CD8-positive, alpha-beta memory T cell (primary cell): ENCODE results near the gene RIMS1. TPM values are rescaled to one million over a fixed set of nuclear protein-coding genes. Genes with fewer than 3 reads are reported as not detected.

Experiments
- CTCF ChIA-PET: fragments of 350-600 bp; sonication (Branson Sonifier 250); formaldehyde crosslinking; loops from one replicate; lab custom pipeline; 2021; ENCODE audit warnings: antibody characterized with exemption; lab: Charles Lee
- POLR2A ChIA-PET: fragments of 350-600 bp; sonication (Branson Sonifier 250); formaldehyde crosslinking; loops from one replicate; lab custom pipeline; 2021; ENCODE audit warnings: antibody characterized with exemption; lab: Charles Lee
- DNase-seq, 5 donors: peaks; one replicate each; pipeline versions ENCODE4 v3.0.0 to v3.0.0-alpha.2; 2020 to 2022; ENCODE audit warnings: mixed read lengths in 1 of 5
- H3K27ac ChIP-seq: one replicate; pipeline ENCODE4 v1.7.0; 2013; ENCODE audit warnings: low read depth, mild to moderate bottlenecking, low read length, moderate library complexity
- H3K27me3 ChIP-seq: 2 replicates; pipeline ENCODE4 v1.7.0; 2013; ENCODE audit warnings: low read length, mild to moderate bottlenecking; ENCODE audit not compliant: insufficient read depth, poor library complexity, severe bottlenecking
- H3K36me3 ChIP-seq: 2 replicates; pipeline ENCODE4 v1.7.0; 2013; ENCODE audit warnings: mild to moderate bottlenecking, low read length, moderate library complexity; ENCODE audit not compliant: insufficient read depth
- H3K4me1 ChIP-seq: 2 replicates; pipeline ENCODE4 v1.7.0; 2013; ENCODE audit warnings: mild to moderate bottlenecking, low read length, moderate library complexity; ENCODE audit not compliant: insufficient read depth
- H3K4me3 ChIP-seq: 2 replicates; pipeline ENCODE4 v1.7.0; 2013; ENCODE audit warnings: mild to moderate bottlenecking, low read length
- H3K9me3 ChIP-seq: 2 replicates; pipeline ENCODE4 v1.7.0; 2013; ENCODE audit warnings: mild to moderate bottlenecking, low read length
- H3K27ac Mint-ChIP-seq, 8 donors: one replicate each; pipeline ENCODE4 v1.8.0; 2020 to 2021; ENCODE audit warnings: mixed read lengths in 8 of 8, mild to moderate bottlenecking in 6 of 8, inconsistent platforms in 3 of 8, moderate library complexity in 3 of 8
- H3K27me3 Mint-ChIP-seq, 2 donors: one replicate each; pipeline ENCODE4 v1.8.0; 2020 to 2021; ENCODE audit warnings: mixed read lengths in 2 of 2, mild to moderate bottlenecking in 1 of 2, moderate library complexity in 1 of 2
- H3K36me3 Mint-ChIP-seq, 3 donors: one replicate each; pipeline ENCODE4 v1.8.0; 2020 to 2021; ENCODE audit warnings: mixed read lengths in 3 of 3, inconsistent platforms in 1 of 3, mild to moderate bottlenecking in 1 of 3
- H3K4me1 Mint-ChIP-seq, 3 donors: one replicate each; pipeline ENCODE4 v1.8.0; 2020 to 2021; ENCODE audit warnings: mixed read lengths in 3 of 3, inconsistent platforms in 1 of 3, mild to moderate bottlenecking in 1 of 3
- H3K4me3 Mint-ChIP-seq, 7 donors: one replicate each; pipeline ENCODE4 v1.8.0; 2020 to 2021; ENCODE audit warnings: mixed read lengths in 7 of 7, mild to moderate bottlenecking in 6 of 7, moderate library complexity in 4 of 7, inconsistent platforms in 2 of 7
- H3K9me3 Mint-ChIP-seq, 5 donors: one replicate each; pipeline ENCODE4 v1.8.0; 2020 to 2022; ENCODE audit warnings: mixed read lengths in 5 of 5, mild to moderate bottlenecking in 3 of 5, moderate library complexity in 2 of 5, inconsistent platforms in 1 of 5
- polyA plus RNA-seq: library from polyadenylated mRNA; unstranded; fragments of 300-500 nt; fragmentation: Illumina TruSeq; gene quantifications from one replicate; pipeline ENCODE4 v1.2.3, GENCODE V29; 2021
- total RNA-seq, 2 experiments: library from RNA; stranded (reverse); gene quantifications; one replicate each; pipeline ENCODE4 v1.2.3, GENCODE V29; 2021

Gene RIMS1
- not detected for total RNA-seq
- not detected for polyA plus RNA-seq

GRCh38 chr6:71886184-71887005 is at the start of gene RIMS1:
Gene RIMS1 (plus strand): TSS chr6:71886550. CDS start chr6:71887024, 474 bp downstream.
- no peak within 1 kb of the TSS for H3K27ac ChIP-seq
- Mint-ChIP-seq H3K4me3 (peak within 1 kb of the TSS in 2 of 7 donors; percentile 71 to 78), H3K9me3 (peaks cover 0 to 11% (median 6%) of the 10 kb centered on the region in 5 donors), H3K36me3 (peaks cover 0 to 6% (median 5%) of the 10 kb centered on the region in 3 donors), H3K27ac (peak within 1 kb of the TSS in 1 of 8 donors; percentile 49), H3K4me1 (peaks cover 3 to 7% (median 3%) of the 10 kb centered on the region in 3 donors), H3K27me3 (peaks cover 25 to 29% of the 10 kb centered on the region in 2 donors)
- CTCF ChIA-PET = no interaction called here
- no peaks in the 10 kb centered on the region for H3K36me3 ChIP-seq
- no peaks in the 10 kb centered on the region for H3K4me1 ChIP-seq
- POLR2A ChIA-PET = no interaction called here
- no peak within 1 kb of the TSS for H3K4me3 ChIP-seq
- DNase-seq = no peak
- no peaks in the 10 kb centered on the region for H3K27me3 ChIP-seq
- no peaks in the 10 kb centered on the region for H3K9me3 ChIP-seq

- Mint-ChIP-seq H3K9me3 (peaks cover 2 to 9% (median 6%) of the 10 kb centered on the region in 5 donors), H3K4me3 (no peak overlapping the region), H3K36me3 (no peaks in the 10 kb centered on the region), H3K27ac (no peak overlapping the region), H3K4me1 (no peaks in the 10 kb centered on the region), H3K27me3 (peaks cover 0 to 1% of the 10 kb centered on the region in 2 donors)
- no peaks in the 10 kb centered on the region for H3K36me3 ChIP-seq
- no peak for DNase-seq
- no peaks in the 10 kb centered on the region for H3K4me1 ChIP-seq
- no peaks in the 10 kb centered on the region for H3K9me3 ChIP-seq
- no peaks in the 10 kb centered on the region for H3K27me3 ChIP-seq
- no peak overlapping the region for H3K4me3 ChIP-seq
- CTCF ChIA-PET = no interaction called here
- POLR2A ChIA-PET = no interaction called here
- no peak overlapping the region for H3K27ac ChIP-seq
These were observed 35.1 kb upstream of the RIMS1 start for GRCh38 chr6:71851214-71851613.

GRCh38 chr6:71852948-71853347 is 33.4 kb upstream of the RIMS1 start:
- no peak overlapping the region for H3K4me3 ChIP-seq
- no peaks in the 10 kb centered on the region for H3K36me3 ChIP-seq
- no peaks in the 10 kb centered on the region for H3K27me3 ChIP-seq
- no peak overlapping the region for H3K27ac ChIP-seq
- ChIA-PET POLR2A (no interaction called here), CTCF (no interaction called here)
- H3K27me3 Mint-ChIP-seq = peaks cover 0 to 1% of the 10 kb centered on the region in 2 donors
- H3K4me1 ChIP-seq = no peaks in the 10 kb centered on the region
- peaks cover 2 to 9% (median 5%) of the 10 kb centered on the region in 5 donors for H3K9me3 Mint-ChIP-seq
- no peak for DNase-seq
- H3K4me3 Mint-ChIP-seq = no peak overlapping the region
- no peak overlapping the region for H3K27ac Mint-ChIP-seq
- no peaks in the 10 kb centered on the region for H3K9me3 ChIP-seq
- H3K36me3 Mint-ChIP-seq = no peaks in the 10 kb centered on the region
- H3K4me1 Mint-ChIP-seq = no peaks in the 10 kb centered on the region

GRCh38 chr6:71855406-71855805 is 30.9 kb upstream of the RIMS1 start:
- H3K36me3 ChIP-seq = no peaks in the 10 kb centered on the region
- Mint-ChIP-seq H3K27me3 (no peaks in the 10 kb centered on the region), H3K4me1 (no peaks in the 10 kb centered on the region), H3K4me3 (no peak overlapping the region), H3K27ac (no peak overlapping the region), H3K36me3 (no peaks in the 10 kb centered on the region), H3K9me3 (peaks cover 0 to 9% (median 2%) of the 10 kb centered on the region in 5 donors)
- no peaks in the 10 kb centered on the region for H3K9me3 ChIP-seq
- ChIA-PET POLR2A (no interaction called here), CTCF (no interaction called here)
- no peaks in the 10 kb centered on the region for H3K4me1 ChIP-seq
- no peak overlapping the region for H3K27ac ChIP-seq
- no peak overlapping the region for H3K4me3 ChIP-seq
- no peak for DNase-seq
- no peaks in the 10 kb centered on the region for H3K27me3 ChIP-seq

- no peak for DNase-seq
- POLR2A ChIA-PET = no interaction called here
- Histone ChIP-seq H3K36me3 (no peaks in the 10 kb centered on the region), H3K4me3 (no peak overlapping the region), H3K4me1 (no peaks in the 10 kb centered on the region), H3K27me3 (no peaks in the 10 kb centered on the region), H3K27ac (no peak overlapping the region), H3K9me3 (no peaks in the 10 kb centered on the region)
- Mint-ChIP-seq H3K9me3 (peaks cover 0 to 2% (median 0%) of the 10 kb centered on the region in 5 donors), H3K36me3 (no peaks in the 10 kb centered on the region), H3K27me3 (no peaks in the 10 kb centered on the region), H3K4me3 (no peak overlapping the region), H3K4me1 (no peaks in the 10 kb centered on the region), H3K27ac (no peak overlapping the region)
- CTCF ChIA-PET = no interaction called here
These were observed 7.3 kb upstream of the RIMS1 start for GRCh38 chr6:71879016-71879415.

- ChIA-PET POLR2A (no interaction called here), CTCF (no interaction called here)
- Histone ChIP-seq H3K9me3 (no peaks in the 10 kb centered on the region), H3K27me3 (no peaks in the 10 kb centered on the region), H3K4me1 (no peaks in the 10 kb centered on the region), H3K36me3 (no peaks in the 10 kb centered on the region), H3K27ac (no peak overlapping the region), H3K4me3 (no peak overlapping the region)
- Mint-ChIP-seq H3K9me3 (peaks cover 0 to 11% (median 6%) of the 10 kb centered on the region in 5 donors), H3K27me3 (peaks cover 25 to 29% of the 10 kb centered on the region in 2 donors), H3K27ac (no peak overlapping the region), H3K4me3 (no peak overlapping the region), H3K36me3 (peaks cover 0 to 6% (median 5%) of the 10 kb centered on the region in 3 donors), H3K4me1 (peaks cover 3 to 7% (median 3%) of the 10 kb centered on the region in 3 donors)
- no peak for DNase-seq
These were observed 825 bp downstream of the RIMS1 start for GRCh38 chr6:71887006-71887743.

- Histone ChIP-seq H3K27ac (no peak overlapping the region), H3K36me3 (no peaks in the 10 kb centered on the region), H3K4me1 (no peaks in the 10 kb centered on the region), H3K27me3 (no peaks in the 10 kb centered on the region), H3K9me3 (no peaks in the 10 kb centered on the region), H3K4me3 (no peak overlapping the region)
- CTCF ChIA-PET = no interaction called here
- peaks cover 3 to 7% (median 3%) of the 10 kb centered on the region in 3 donors for H3K4me1 Mint-ChIP-seq
- peaks cover 0 to 6% (median 5%) of the 10 kb centered on the region in 3 donors for H3K36me3 Mint-ChIP-seq
- peaks cover 0 to 13% (median 6%) of the 10 kb centered on the region in 5 donors for H3K9me3 Mint-ChIP-seq
- no peak overlapping the region for H3K4me3 Mint-ChIP-seq
- no peak overlapping the region for H3K27ac Mint-ChIP-seq
- DNase-seq = no peak
- H3K27me3 Mint-ChIP-seq = peaks cover 25 to 29% of the 10 kb centered on the region in 2 donors
- POLR2A ChIA-PET = no interaction called here
These were observed 1.4 kb downstream of the RIMS1 start for GRCh38 chr6:71887744-71888230.
